ENCODE measurements around the gene MAP3K4. TPM values are rescaled to one million over a fixed set of nuclear protein-coding genes. Genes with fewer than 3 reads are reported as not detected.

MAP3K4 gene
- total and polyA plus RNA-seq, 12 donors = 11.9 to 37.0 (median 18.8) TPM

- WGBS, 4 donors = 69 to 84% (median 74%) methylated on average over 3 of the region's 3 CpGs
- no peak for DNase-seq
- no peaks in the 10 kb centered on the region for H3K36me3 ChIP-seq (replicated peaks in 1 of 2)
- no peak overlapping the region for H3K4me3 ChIP-seq
- H3K27ac ChIP-seq = no peak overlapping the region
- TF ChIP-seq CTCF (IDR thresholded peaks at IDR 0.05) (no peak), POLR2A (IDR thresholded peaks at IDR 0.05) (no peak)
- H3K27me3 ChIP-seq = no peaks in the 10 kb centered on the region
- peaks cover 0 to 3% (median 0%) of the 10 kb centered on the region in 3 donors for H3K9me3 ChIP-seq (replicated peaks in 1 of 3)
- intact Hi-C loops (cut with DNase I) = loop anchor here in 1 of 2 donors (10.0 kb wide), 1 partner anchor 52 kb away; no protein-coding TSS in a partner anchor
- H3K4me1 ChIP-seq (replicated peaks in 1 of 2) = peaks cover 4% of the 10 kb centered on the region in 2 donors
These were observed 4.3 kb upstream of the MAP3K4 start for GRCh38 chr6:160987265-160987664.

GRCh38 chr6:160990847-160991405, 643 bp upstream of the MAP3K4 start:
- intact Hi-C loops (cut with DNase I) = loop anchor here in 1 of 2 donors (5.0 kb wide), 1 partner anchor 59 kb away; no protein-coding TSS in a partner anchor
- H3K36me3 ChIP-seq (replicated peaks in 1 of 2) = no peaks in the 10 kb centered on the region
- TF ChIP-seq POLR2A (IDR thresholded peaks at IDR 0.05) (no peak), CTCF (IDR thresholded peaks at IDR 0.05) (no peak)
- DNase-seq = no peak
- peaks cover 4 to 13% of the 10 kb centered on the region in 2 donors for H3K4me1 ChIP-seq (replicated peaks in 1 of 2)
- H3K27ac ChIP-seq = peak overlapping the region; percentile 85 to 92 (median 91)
- peak overlapping the region in 3 of 4 donors; percentile 33 to 98 (median 79) for H3K4me3 ChIP-seq
- WGBS, 4 donors = 1 to 3% (median 2%) methylated on average over 10 to 15 of the region's 15 CpGs
- no peaks in the 10 kb centered on the region for H3K9me3 ChIP-seq (replicated peaks in 1 of 3)
- H3K27me3 ChIP-seq = no peaks in the 10 kb centered on the region

GRCh38 chr6:160992061-160992979, 751 bp downstream of the MAP3K4 start:
- DNase-seq = peak; percentile 48 to 72 (median 55)
- peak overlapping the region; percentile 85 to 92 (median 91) for H3K27ac ChIP-seq
- WGBS, 4 donors = 0% methylated on average over 16 to 47 of the region's 47 CpGs
- H3K27me3 ChIP-seq = no peaks in the 10 kb centered on the region
- peak; percentile 26 to 56 (median 50) for TF ChIP-seq CTCF (IDR thresholded peaks at IDR 0.05)
- TF ChIP-seq POLR2A (IDR thresholded peaks at IDR 0.05) = peak in 1 of 2 donors; percentile 67
- H3K9me3 ChIP-seq (replicated peaks in 1 of 3) = no peaks in the 10 kb centered on the region
- H3K4me3 ChIP-seq = peak overlapping the region; percentile 33 to 98 (median 88)
- intact Hi-C loops (cut with DNase I) = loop anchor here in 1 of 2 donors (5.0 kb wide), 1 partner anchor 60 kb away; no protein-coding TSS in a partner anchor
- H3K4me1 ChIP-seq (replicated peaks in 1 of 2) = peaks cover 4 to 13% of the 10 kb centered on the region in 2 donors
- no peaks in the 10 kb centered on the region for H3K36me3 ChIP-seq (replicated peaks in 1 of 2)

GRCh38 chr6:160992980-160993314, 1.4 kb downstream of the MAP3K4 start:
- no peak overlapping the region for H3K27ac ChIP-seq
- H3K4me3 ChIP-seq = peak overlapping the region in 1 of 4 donors; percentile 98
- TF ChIP-seq CTCF (IDR thresholded peaks at IDR 0.05) = no peak
- TF ChIP-seq POLR2A (IDR thresholded peaks at IDR 0.05) = no peak
- intact Hi-C loops (cut with DNase I) = loop anchor here in 1 of 2 donors (5.0 kb wide), 1 partner anchor 61 kb away; no protein-coding TSS in a partner anchor
- no peaks in the 10 kb centered on the region for H3K36me3 ChIP-seq (replicated peaks in 1 of 2)
- H3K27me3 ChIP-seq = no peaks in the 10 kb centered on the region
- H3K4me1 ChIP-seq (replicated peaks in 1 of 2) = peaks cover 4 to 13% of the 10 kb centered on the region in 2 donors
- no peaks in the 10 kb centered on the region for H3K9me3 ChIP-seq (replicated peaks in 1 of 3)
- no peak for DNase-seq
